NCI-H1105 (cell line): ENCODE data around the gene NAGA.

ENCODE experiments used
- DNase-seq: peaks from one replicate; lab custom pipeline; 2025; lab: John Stamatoyannopoulos, UW

The NAGA gene

DNA sequence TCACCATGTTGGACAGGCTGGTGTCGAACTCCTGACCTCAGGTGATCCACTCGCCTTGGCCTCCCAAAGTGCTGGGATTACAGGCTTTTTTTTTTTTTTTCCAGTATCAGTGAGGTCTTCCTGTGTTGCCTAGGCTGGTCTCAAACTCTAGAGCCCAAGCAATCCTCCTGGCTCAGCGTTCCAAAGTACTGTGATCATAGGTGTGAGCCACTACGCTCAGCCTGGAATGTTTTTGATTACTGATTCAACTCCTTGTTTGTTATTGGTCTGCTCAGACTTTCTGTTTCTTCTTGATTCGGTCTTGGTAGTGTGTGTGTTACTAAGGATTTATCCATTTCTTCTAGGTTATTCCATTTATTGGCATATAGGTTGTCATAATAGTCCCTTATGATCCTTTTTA lies 31.3 kb downstream of the NAGA start:
- DNase-seq, result no peak

DNA sequence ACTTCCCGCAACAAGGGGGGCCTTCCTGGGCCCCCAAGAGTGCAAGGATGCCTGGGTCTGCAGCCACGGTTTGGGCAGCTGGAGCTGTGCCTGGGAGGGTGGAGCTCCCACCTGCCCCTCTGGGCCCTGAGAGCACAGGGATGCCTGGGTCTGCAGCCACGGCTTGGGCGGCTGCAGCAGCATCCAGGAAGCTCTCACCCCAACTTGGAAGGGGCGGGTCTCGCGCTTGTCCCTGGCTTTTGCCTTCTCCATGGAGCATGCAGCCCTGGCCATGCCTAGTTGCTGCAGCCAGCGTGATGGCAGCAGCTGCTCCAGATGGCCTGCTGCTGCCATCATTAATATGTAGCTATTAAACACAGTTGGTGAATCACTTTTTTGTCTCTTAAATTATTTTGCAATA lies 35.4 kb downstream of the NAGA start:
- DNase-seq, result no peak

GRCh38 chr22:42033263-42034181 lies 37.1 kb downstream of the NAGA start:
- no peak for DNase-seq

- no peak for DNase-seq
Measured at GRCh38 chr22:42026705-42027104, 43.9 kb downstream of the NAGA start.

- DNase-seq, result no peak
Measured at GRCh38 chr22:42025421-42025820, 45.2 kb downstream of the NAGA start.

DNA sequence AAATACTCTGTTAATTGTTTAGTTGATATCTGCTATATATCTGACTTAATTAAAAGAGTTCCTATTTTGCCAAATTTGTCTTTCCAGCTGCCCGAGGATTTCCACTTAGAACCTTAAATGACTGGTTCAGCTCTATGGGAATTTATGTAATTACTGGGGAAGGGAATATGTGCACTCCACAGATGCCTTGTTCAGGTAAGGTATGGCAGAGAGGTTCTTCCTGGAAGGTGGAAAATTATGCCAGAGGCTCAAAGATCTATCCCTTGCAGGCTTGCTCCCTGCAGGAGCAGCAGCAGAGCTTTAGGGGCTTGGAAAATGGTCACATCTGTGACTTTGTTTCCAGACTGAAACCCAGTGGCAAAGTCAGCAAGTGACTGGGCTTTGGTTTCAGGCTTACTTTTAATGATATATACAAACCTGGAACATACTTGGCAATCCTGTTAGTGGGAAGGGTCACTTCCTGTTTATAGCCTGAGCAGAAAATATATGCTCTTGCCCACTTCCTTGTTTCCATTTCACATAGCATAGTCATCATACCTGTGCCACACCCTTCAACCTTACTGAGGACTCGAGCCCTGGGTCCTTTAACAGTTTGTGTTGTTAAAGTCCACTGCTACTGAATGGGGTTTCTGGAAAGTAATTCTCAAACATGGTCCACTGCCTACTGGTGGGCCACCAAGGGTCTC lies 48.3 kb downstream of the NAGA start:
- no peak for DNase-seq

DNA sequence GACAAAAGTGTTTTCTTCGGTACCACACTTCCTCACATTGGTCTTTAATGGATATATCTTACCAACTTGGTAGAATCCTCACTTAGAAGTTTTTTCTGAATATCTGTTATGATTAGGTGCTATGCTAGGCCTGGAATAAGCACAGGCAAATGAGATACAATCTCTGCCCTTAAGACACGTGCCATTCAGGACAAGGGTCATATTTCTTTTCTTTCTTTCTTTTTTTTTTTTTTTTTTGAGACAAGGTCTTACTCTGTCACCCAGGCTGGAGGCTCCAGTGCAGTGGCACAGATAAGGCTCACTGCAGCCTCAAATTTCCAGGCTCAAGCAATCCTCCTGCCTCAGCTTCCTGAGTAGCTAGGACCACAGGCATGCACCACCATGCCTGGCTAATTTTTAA lies 49.0 kb downstream of the NAGA start:
- DNase-seq, result no peak

- no peak for DNase-seq
Measured at GRCh38 chr22:42018224-42018623, 52.4 kb downstream of the NAGA start.

DNA sequence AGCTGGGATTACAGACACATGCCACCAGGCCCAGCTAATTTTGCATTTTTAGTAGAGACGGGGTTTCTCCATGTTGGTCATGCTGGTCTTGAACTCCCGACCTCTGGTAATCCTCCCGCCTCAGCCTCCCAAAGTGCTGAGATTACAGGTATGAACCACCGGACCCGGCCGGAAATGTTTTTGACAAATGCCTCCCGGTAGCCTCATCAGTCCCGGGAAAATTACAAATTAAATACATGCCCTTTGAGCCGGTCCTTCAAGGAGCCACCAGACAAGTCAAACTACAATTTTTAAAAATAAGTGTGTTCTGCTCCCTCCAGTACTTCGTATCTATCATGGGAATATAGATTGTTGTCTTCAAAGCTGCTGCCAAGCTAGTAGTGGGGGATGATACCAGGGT lies 54.5 kb downstream of the NAGA start:
- DNase-seq, result no peak

DNA sequence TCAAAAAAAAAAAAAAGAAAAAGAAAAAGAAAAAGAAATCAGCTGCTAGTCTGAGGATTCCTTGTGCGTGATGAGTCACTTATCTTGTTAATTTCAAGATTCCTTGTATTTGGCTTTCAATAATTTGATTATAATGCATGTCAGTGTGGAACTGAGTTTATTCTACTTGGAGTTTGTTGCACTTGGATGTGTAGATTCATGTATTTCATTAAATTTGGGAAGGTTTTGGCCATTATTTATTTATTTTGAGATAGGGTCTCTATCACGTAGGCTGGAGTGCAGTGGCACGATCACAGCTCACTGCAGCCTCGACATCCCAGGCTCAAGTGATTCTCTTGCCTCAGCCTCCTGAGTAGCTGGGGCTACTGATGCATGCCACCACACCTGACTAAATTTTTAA lies 57.2 kb downstream of the NAGA start:
- DNase-seq, result no peak

DNA sequence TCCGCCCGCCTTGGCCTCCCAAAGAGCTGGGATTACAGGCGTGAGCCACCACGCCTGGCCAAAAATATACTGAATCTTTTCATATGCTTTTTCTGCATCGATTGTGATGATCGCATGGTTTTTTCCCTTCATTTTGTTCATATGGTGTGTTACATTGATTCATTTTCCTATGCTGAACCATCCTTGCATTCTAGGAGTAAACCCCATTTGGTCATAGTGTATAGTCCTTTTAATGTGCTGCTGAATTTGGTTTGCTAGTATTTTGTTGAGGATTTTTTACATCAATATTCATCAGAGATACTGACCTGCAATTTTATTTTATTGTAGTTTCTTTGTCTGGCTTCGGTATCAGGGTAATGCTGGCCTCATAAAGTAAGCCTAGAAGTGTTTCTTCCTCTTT lies 59.8 kb downstream of the NAGA start:
- DNase-seq, result no peak
